Panc1 (cell line): Measurements from ENCODE around the gene CTNND2.

ENCODE experiments used
- POLR2AphosphoS5 ChIP-seq: IDR thresholded peaks from 2 replicates; pipeline ENCODE4 v1.6.1; 2012; ENCODE audit warnings: mild to moderate bottlenecking, low read depth, low read length, moderate library complexity
- TF ChIP-seq, protein P1 (sequence below): fragments of 450-650 bp; IDR thresholded peaks from 2 replicates; pipeline ENCODE4 v1.5.1; 2017; ENCODE audit warnings: mild to moderate bottlenecking
- TF ChIP-seq, protein P2 (sequence below), 2 experiments: IDR thresholded peaks; 2 replicates each; pipeline ENCODE4 v1.6.1; 2011 to 2012; ENCODE audit warnings: low read depth in 2 of 2, control low read depth in 1 of 2, low read length in 1 of 2, mild to moderate bottlenecking in 1 of 2, moderate library complexity in 1 of 2; ENCODE audit not compliant: insufficient read depth in 1 of 2

DNA sequence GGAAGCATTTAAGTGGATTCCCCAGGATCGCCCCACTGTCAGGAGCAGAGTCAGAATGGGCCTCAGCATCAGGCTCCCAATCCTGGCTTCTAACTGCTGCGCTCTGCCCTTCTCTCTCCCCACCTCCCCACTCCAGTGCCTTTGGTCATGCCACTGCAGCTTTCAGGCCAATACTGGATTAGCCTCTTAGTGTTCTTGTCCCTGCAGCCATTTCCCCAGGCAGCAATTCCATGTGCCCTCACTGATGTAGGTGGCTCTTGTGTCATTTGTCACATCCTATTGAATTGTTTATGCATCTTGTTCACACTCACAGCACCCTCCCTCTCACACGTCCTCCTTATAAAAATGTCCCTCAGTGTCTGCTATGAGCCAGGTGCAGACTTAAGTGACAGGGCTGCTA lies 599.0 kb downstream of the CTNND2 start:
- TF ChIP-seq, protein P1, sequence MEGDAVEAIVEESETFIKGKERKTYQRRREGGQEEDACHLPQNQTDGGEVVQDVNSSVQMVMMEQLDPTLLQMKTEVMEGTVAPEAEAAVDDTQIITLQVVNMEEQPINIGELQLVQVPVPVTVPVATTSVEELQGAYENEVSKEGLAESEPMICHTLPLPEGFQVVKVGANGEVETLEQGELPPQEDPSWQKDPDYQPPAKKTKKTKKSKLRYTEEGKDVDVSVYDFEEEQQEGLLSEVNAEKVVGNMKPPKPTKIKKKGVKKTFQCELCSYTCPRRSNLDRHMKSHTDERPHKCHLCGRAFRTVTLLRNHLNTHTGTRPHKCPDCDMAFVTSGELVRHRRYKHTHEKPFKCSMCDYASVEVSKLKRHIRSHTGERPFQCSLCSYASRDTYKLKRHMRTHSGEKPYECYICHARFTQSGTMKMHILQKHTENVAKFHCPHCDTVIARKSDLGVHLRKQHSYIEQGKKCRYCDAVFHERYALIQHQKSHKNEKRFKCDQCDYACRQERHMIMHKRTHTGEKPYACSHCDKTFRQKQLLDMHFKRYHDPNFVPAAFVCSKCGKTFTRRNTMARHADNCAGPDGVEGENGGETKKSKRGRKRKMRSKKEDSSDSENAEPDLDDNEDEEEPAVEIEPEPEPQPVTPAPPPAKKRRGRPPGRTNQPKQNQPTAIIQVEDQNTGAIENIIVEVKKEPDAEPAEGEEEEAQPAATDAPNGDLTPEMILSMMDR, result no peak
- TF ChIP-seq, protein P2, sequence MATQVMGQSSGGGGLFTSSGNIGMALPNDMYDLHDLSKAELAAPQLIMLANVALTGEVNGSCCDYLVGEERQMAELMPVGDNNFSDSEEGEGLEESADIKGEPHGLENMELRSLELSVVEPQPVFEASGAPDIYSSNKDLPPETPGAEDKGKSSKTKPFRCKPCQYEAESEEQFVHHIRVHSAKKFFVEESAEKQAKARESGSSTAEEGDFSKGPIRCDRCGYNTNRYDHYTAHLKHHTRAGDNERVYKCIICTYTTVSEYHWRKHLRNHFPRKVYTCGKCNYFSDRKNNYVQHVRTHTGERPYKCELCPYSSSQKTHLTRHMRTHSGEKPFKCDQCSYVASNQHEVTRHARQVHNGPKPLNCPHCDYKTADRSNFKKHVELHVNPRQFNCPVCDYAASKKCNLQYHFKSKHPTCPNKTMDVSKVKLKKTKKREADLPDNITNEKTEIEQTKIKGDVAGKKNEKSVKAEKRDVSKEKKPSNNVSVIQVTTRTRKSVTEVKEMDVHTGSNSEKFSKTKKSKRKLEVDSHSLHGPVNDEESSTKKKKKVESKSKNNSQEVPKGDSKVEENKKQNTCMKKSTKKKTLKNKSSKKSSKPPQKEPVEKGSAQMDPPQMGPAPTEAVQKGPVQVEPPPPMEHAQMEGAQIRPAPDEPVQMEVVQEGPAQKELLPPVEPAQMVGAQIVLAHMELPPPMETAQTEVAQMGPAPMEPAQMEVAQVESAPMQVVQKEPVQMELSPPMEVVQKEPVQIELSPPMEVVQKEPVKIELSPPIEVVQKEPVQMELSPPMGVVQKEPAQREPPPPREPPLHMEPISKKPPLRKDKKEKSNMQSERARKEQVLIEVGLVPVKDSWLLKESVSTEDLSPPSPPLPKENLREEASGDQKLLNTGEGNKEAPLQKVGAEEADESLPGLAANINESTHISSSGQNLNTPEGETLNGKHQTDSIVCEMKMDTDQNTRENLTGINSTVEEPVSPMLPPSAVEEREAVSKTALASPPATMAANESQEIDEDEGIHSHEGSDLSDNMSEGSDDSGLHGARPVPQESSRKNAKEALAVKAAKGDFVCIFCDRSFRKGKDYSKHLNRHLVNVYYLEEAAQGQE (IDR thresholded peaks at IDR 0.05; ENCODE audit: insufficient read depth in 1 of 2, low read depth in 2 of 2, low read length in 1 of 2), result no peak
- TF ChIP-seq POLR2AphosphoS5, result no peak
